Measurements from ENCODE around the gene POLR1E. TPM values are rescaled to one million over a fixed set of nuclear protein-coding genes. Genes with fewer than 3 reads are reported as not detected.
A peak's percentile ranks its signal among the peaks of the same experiment; 100 is the strongest.

The POLR1E gene
- total and polyA plus RNA-seq, 3 experiments from 2014 or later = 21.4 to 84.6 (median 82.5) TPM

GRCh38 chr9:37443566-37443965 is 42.2 kb upstream of the POLR1E start:
- CTCF ChIA-PET = no interaction called here

GRCh38 chr9:37444890-37445289 is 40.9 kb upstream of the POLR1E start:
- POLR2A ChIA-PET = no interaction called here
- no peak overlapping the region for H3K27ac ChIP-seq (ENCODE audit: low read depth, low read length)
- H3K9me3 ChIP-seq (ENCODE audit: low read length) = no peaks in the 10 kb centered on the region
- H3K4me1 Mint-ChIP-seq = peaks cover 13 to 35% (median 15%) of the 10 kb centered on the region in 3 donors
- no peaks in the 10 kb centered on the region for H3K4me1 ChIP-seq (ENCODE audit: insufficient read depth, low read length)
- H3K9me3 Mint-ChIP-seq = no peaks in the 10 kb centered on the region
- H3K27ac Mint-ChIP-seq = peak overlapping the region in 4 of 8 donors; percentile 3 to 75 (median 34)
- H3K4me3 Mint-ChIP-seq = no peak overlapping the region
- no peak overlapping the region for H3K4me3 ChIP-seq (ENCODE audit: low read length)
- CTCF ChIA-PET = no interaction called here
- peaks cover 0 to 1% of the 10 kb centered on the region in 2 donors for H3K27me3 Mint-ChIP-seq
- H3K36me3 ChIP-seq (ENCODE audit: insufficient read depth, low read length) = peaks cover 33% of the 10 kb centered on the region
- DNase-seq = no peak
- H3K36me3 Mint-ChIP-seq = peaks cover 0 to 58% (median 12%) of the 10 kb centered on the region in 3 donors
- H3K27me3 ChIP-seq (ENCODE audit: insufficient read depth, low read length, poor library complexity, severe bottlenecking) = no peaks in the 10 kb centered on the region

More at GRCh38 chr9:37443566-37443965, 42.2 kb upstream of the POLR1E start:
- Mint-ChIP-seq H3K9me3 (no peaks in the 10 kb centered on the region), H3K4me1 (peaks cover 13 to 32% (median 15%) of the 10 kb centered on the region in 3 donors), H3K27me3 (peaks cover 0 to 1% of the 10 kb centered on the region in 2 donors), H3K27ac (no peak overlapping the region), H3K36me3 (peaks cover 0 to 65% (median 9%) of the 10 kb centered on the region in 3 donors), H3K4me3 (no peak overlapping the region)
- POLR2A ChIA-PET = no interaction called here
- peaks cover 37% of the 10 kb centered on the region for H3K36me3 ChIP-seq (ENCODE audit: insufficient read depth, low read length)
- H3K4me3 ChIP-seq (ENCODE audit: low read length) = no peak overlapping the region
- H3K4me1 ChIP-seq (ENCODE audit: insufficient read depth, low read length) = no peaks in the 10 kb centered on the region
- H3K27ac ChIP-seq (ENCODE audit: low read depth, low read length) = no peak overlapping the region
- no peaks in the 10 kb centered on the region for H3K9me3 ChIP-seq (ENCODE audit: low read length)
- DNase-seq = no peak
- no peaks in the 10 kb centered on the region for H3K27me3 ChIP-seq (ENCODE audit: insufficient read depth, low read length, poor library complexity, severe bottlenecking)

- CTCF ChIA-PET = interaction anchor here (0.7 kb wide), 1 partner anchor 36 kb away, joined by 3 read pairs; no protein-coding TSS in a partner anchor
- peaks cover 0 to 54% (median 12%) of the 10 kb centered on the region in 3 donors for H3K36me3 Mint-ChIP-seq
Measured at GRCh38 chr9:37445832-37446231, 39.9 kb upstream of the POLR1E start.

GRCh38 chr9:37446401-37446800 is 39.3 kb upstream of the POLR1E start:
- Histone ChIP-seq H3K27ac (ENCODE audit: low read depth, low read length) (no peak overlapping the region), H3K4me1 (ENCODE audit: insufficient read depth, low read length) (no peaks in the 10 kb centered on the region), H3K27me3 (ENCODE audit: insufficient read depth, low read length, poor library complexity, severe bottlenecking) (no peaks in the 10 kb centered on the region), H3K9me3 (ENCODE audit: low read length) (no peaks in the 10 kb centered on the region), H3K36me3 (ENCODE audit: insufficient read depth, low read length) (peaks cover 23% of the 10 kb centered on the region), H3K4me3 (ENCODE audit: low read length) (no peak overlapping the region)
- Mint-ChIP-seq H3K27ac (peak overlapping the region in 3 of 8 donors; percentile 6 to 65 (median 17)), H3K4me3 (no peak overlapping the region), H3K36me3 (peaks cover 0 to 52% (median 9%) of the 10 kb centered on the region in 3 donors), H3K27me3 (peaks cover 0 to 1% of the 10 kb centered on the region in 2 donors), H3K4me1 (peaks cover 13 to 37% (median 15%) of the 10 kb centered on the region in 3 donors), H3K9me3 (no peaks in the 10 kb centered on the region)
- ChIA-PET POLR2A (no interaction called here), CTCF (interaction anchor here (0.7 kb wide), 1 partner anchor 36 kb away, joined by 3 read pairs; no protein-coding TSS in a partner anchor)
- DNase-seq = no peak

More at GRCh38 chr9:37445832-37446231, 39.9 kb upstream of the POLR1E start:
- peaks cover 28% of the 10 kb centered on the region for H3K36me3 ChIP-seq (ENCODE audit: insufficient read depth, low read length)
- DNase-seq = no peak
- H3K9me3 ChIP-seq (ENCODE audit: low read length) = no peaks in the 10 kb centered on the region
- POLR2A ChIA-PET = no interaction called here
- H3K27ac ChIP-seq (ENCODE audit: low read depth, low read length) = no peak overlapping the region
- H3K9me3 Mint-ChIP-seq = no peaks in the 10 kb centered on the region
- H3K4me3 ChIP-seq (ENCODE audit: low read length) = no peak overlapping the region
- no peaks in the 10 kb centered on the region for H3K4me1 ChIP-seq (ENCODE audit: insufficient read depth, low read length)
- H3K4me1 Mint-ChIP-seq = peaks cover 13 to 37% (median 15%) of the 10 kb centered on the region in 3 donors
- H3K4me3 Mint-ChIP-seq = no peak overlapping the region
- peak overlapping the region in 2 of 8 donors; percentile 15 to 63 for H3K27ac Mint-ChIP-seq
- H3K27me3 ChIP-seq (ENCODE audit: insufficient read depth, low read length, poor library complexity, severe bottlenecking) = no peaks in the 10 kb centered on the region
- peaks cover 0 to 1% of the 10 kb centered on the region in 2 donors for H3K27me3 Mint-ChIP-seq

GRCh38 chr9:37447111-37447510 is 38.6 kb upstream of the POLR1E start:
- Mint-ChIP-seq H3K27me3 (peaks cover 0 to 1% of the 10 kb centered on the region in 2 donors), H3K4me1 (peaks cover 15 to 41% (median 21%) of the 10 kb centered on the region in 3 donors), H3K27ac (no peak overlapping the region), H3K9me3 (no peaks in the 10 kb centered on the region), H3K36me3 (peaks cover 0 to 48% (median 4%) of the 10 kb centered on the region in 3 donors), H3K4me3 (no peak overlapping the region)
- no peak overlapping the region for H3K27ac ChIP-seq (ENCODE audit: low read depth, low read length)
- H3K27me3 ChIP-seq (ENCODE audit: insufficient read depth, low read length, poor library complexity, severe bottlenecking) = no peaks in the 10 kb centered on the region
- CTCF ChIA-PET = no interaction called here
- H3K9me3 ChIP-seq (ENCODE audit: low read length) = no peaks in the 10 kb centered on the region
- H3K36me3 ChIP-seq (ENCODE audit: insufficient read depth, low read length) = peaks cover 16% of the 10 kb centered on the region
- no peak for DNase-seq
- no peak overlapping the region for H3K4me3 ChIP-seq (ENCODE audit: low read length)
- POLR2A ChIA-PET = no interaction called here
- no peaks in the 10 kb centered on the region for H3K4me1 ChIP-seq (ENCODE audit: insufficient read depth, low read length)

GRCh38 chr9:37449862-37450632 is 35.7 kb upstream of the POLR1E start:
- H3K36me3 ChIP-seq (ENCODE audit: insufficient read depth, low read length) = peaks cover 10% of the 10 kb centered on the region
- no peaks in the 10 kb centered on the region for H3K27me3 ChIP-seq (ENCODE audit: insufficient read depth, low read length, poor library complexity, severe bottlenecking)
- H3K27ac ChIP-seq (ENCODE audit: low read depth, low read length) = no peak overlapping the region
- no peaks in the 10 kb centered on the region for H3K9me3 Mint-ChIP-seq
- no peaks in the 10 kb centered on the region for H3K9me3 ChIP-seq (ENCODE audit: low read length)
- ChIA-PET POLR2A (no interaction called here), CTCF (no interaction called here)
- peaks cover 21 to 61% (median 48%) of the 10 kb centered on the region in 3 donors for H3K4me1 Mint-ChIP-seq
- peaks cover 0 to 31% (median 4%) of the 10 kb centered on the region in 3 donors for H3K36me3 Mint-ChIP-seq
- peaks cover 0 to 1% of the 10 kb centered on the region in 2 donors for H3K27me3 Mint-ChIP-seq
- peaks cover 6% of the 10 kb centered on the region for H3K4me1 ChIP-seq (ENCODE audit: insufficient read depth, low read length)
- no peak overlapping the region for H3K4me3 ChIP-seq (ENCODE audit: low read length)
- H3K27ac Mint-ChIP-seq = no peak overlapping the region
- no peak overlapping the region for H3K4me3 Mint-ChIP-seq
- DNase-seq = no peak

GRCh38 chr9:37451628-37452027 is 34.1 kb upstream of the POLR1E start:
- H3K9me3 Mint-ChIP-seq = no peaks in the 10 kb centered on the region
- peak overlapping the region in 1 of 8 donors; percentile 17 for H3K27ac Mint-ChIP-seq
- no peak overlapping the region for H3K4me3 ChIP-seq (ENCODE audit: low read length)
- CTCF ChIA-PET = no interaction called here
- no peak for DNase-seq
- no peak overlapping the region for H3K4me3 Mint-ChIP-seq
- no peaks in the 10 kb centered on the region for H3K27me3 Mint-ChIP-seq
- POLR2A ChIA-PET = no interaction called here
- peaks cover 26 to 67% (median 49%) of the 10 kb centered on the region in 3 donors for H3K4me1 Mint-ChIP-seq
- no peaks in the 10 kb centered on the region for H3K9me3 ChIP-seq (ENCODE audit: low read length)
- H3K36me3 Mint-ChIP-seq = peaks cover 0 to 35% (median 4%) of the 10 kb centered on the region in 3 donors
- H3K36me3 ChIP-seq (ENCODE audit: insufficient read depth, low read length) = peaks cover 10% of the 10 kb centered on the region
- H3K27me3 ChIP-seq (ENCODE audit: insufficient read depth, low read length, poor library complexity, severe bottlenecking) = no peaks in the 10 kb centered on the region
- no peak overlapping the region for H3K27ac ChIP-seq (ENCODE audit: low read depth, low read length)
- H3K4me1 ChIP-seq (ENCODE audit: insufficient read depth, low read length) = peaks cover 6% of the 10 kb centered on the region

- Histone ChIP-seq H3K9me3 (ENCODE audit: low read length) (no peaks in the 10 kb centered on the region), H3K27me3 (ENCODE audit: insufficient read depth, low read length, poor library complexity, severe bottlenecking) (no peaks in the 10 kb centered on the region), H3K27ac (ENCODE audit: low read depth, low read length) (no peak overlapping the region), H3K4me3 (ENCODE audit: low read length) (no peak overlapping the region), H3K4me1 (ENCODE audit: insufficient read depth, low read length) (peaks cover 6% of the 10 kb centered on the region), H3K36me3 (ENCODE audit: insufficient read depth, low read length) (peaks cover 10% of the 10 kb centered on the region)
- POLR2A ChIA-PET = no interaction called here
- Mint-ChIP-seq H3K4me3 (no peak overlapping the region), H3K27me3 (no peaks in the 10 kb centered on the region), H3K36me3 (peaks cover 0 to 34% (median 7%) of the 10 kb centered on the region in 3 donors), H3K27ac (peak overlapping the region in 3 of 8 donors; percentile 4 to 74 (median 6)), H3K4me1 (peaks cover 29 to 66% (median 50%) of the 10 kb centered on the region in 3 donors), H3K9me3 (no peaks in the 10 kb centered on the region)
- CTCF ChIA-PET = no interaction called here
- DNase-seq = no peak
Measured at GRCh38 chr9:37452611-37453010, 33.1 kb upstream of the POLR1E start.
